Neutrophil (primary cell): ENCODE data around the gene DDX42.

ENCODE experiments used
- H3K27ac ChIP-seq: fragments of 200-600 bp; sonication (generic); 2 replicates; pipeline ENCODE4 v1.5.1; 2016; ENCODE audit warnings: mild to moderate bottlenecking, moderate library complexity
- H3K27me3 ChIP-seq: fragments of 200-600 bp; sonication (generic); 2 replicates; pipeline ENCODE4 v1.6.0; 2016; ENCODE audit warnings: mild to moderate bottlenecking
- H3K36me3 ChIP-seq: fragments of 200-600 bp; sonication (generic); 2 replicates; pipeline ENCODE4 v1.5.1; 2017
- H3K4me1 ChIP-seq, 2 experiments: fragments of 200-600 bp in 1 of 2; sonication (generic) in 1 of 2; 1 replicate in 1 of 2; 2 replicates in 1 of 2; pipeline versions ENCODE4 v1.5.1 to v1.6.1; 2013 to 2016; ENCODE audit warnings: low read depth in 1 of 2, low read length in 1 of 2, mild to moderate bottlenecking in 1 of 2, moderate library complexity in 1 of 2; ENCODE audit not compliant: control insufficient read depth in 1 of 2, insufficient read depth in 1 of 2
- H3K4me3 ChIP-seq, 2 experiments: fragments of 200-600 bp in 1 of 2; sonication (generic) in 1 of 2; 1 replicate in 1 of 2; 2 replicates in 1 of 2; pipeline ENCODE4 v1.5.1; 2013 to 2016; ENCODE audit warnings: low read depth in 1 of 2, low read length in 1 of 2, mild to moderate bottlenecking in 1 of 2, moderate library complexity in 1 of 2
- H3K9me3 ChIP-seq: fragments of 200-600 bp; sonication (generic); 2 replicates; pipeline ENCODE4 v1.5.1; 2016
- CTCF ChIP-seq: fragments of 200-600 bp; sonication (generic); IDR thresholded peaks from 2 replicates; pipeline ENCODE4 v1.5.1; 2016; ENCODE audit warnings: antibody characterized with exemption

The DDX42 gene

GRCh38 chr17:63845509-63845908 is 71.5 kb downstream of the DDX42 start:
- no peak for TF ChIP-seq CTCF
- Histone ChIP-seq H3K4me1 (peaks cover 31 to 35% of the 10 kb centered on the region in 2 experiments), H3K4me3 (no peak overlapping the region), H3K27me3 (no peaks in the 10 kb centered on the region), H3K36me3 (no peaks in the 10 kb centered on the region), H3K9me3 (no peaks in the 10 kb centered on the region), H3K27ac (no peak overlapping the region)

- no peaks in the 10 kb centered on the region for H3K36me3 ChIP-seq
- H3K27me3 ChIP-seq, result peaks cover 6% of the 10 kb centered on the region
- no peaks in the 10 kb centered on the region for H3K9me3 ChIP-seq
- H3K4me3 ChIP-seq, result no peak overlapping the region
- TF ChIP-seq CTCF, result no peak
- peaks cover 14 to 18% of the 10 kb centered on the region in 2 experiments for H3K4me1 ChIP-seq
- no peak overlapping the region for H3K27ac ChIP-seq
Observed at GRCh38 chr17:63847525-63848249, 73.7 kb downstream of the DDX42 start.

- Histone ChIP-seq H3K9me3 (no peaks in the 10 kb centered on the region), H3K4me1 (peaks cover 6 to 8% of the 10 kb centered on the region in 2 experiments), H3K27me3 (peaks cover 17% of the 10 kb centered on the region), H3K27ac (peak overlapping the region; percentile 82), H3K36me3 (no peaks in the 10 kb centered on the region), H3K4me3 (peak overlapping the region; percentile 47 to 55)
- TF ChIP-seq CTCF, result peak; percentile 79
Observed at GRCh38 chr17:63848834-63849689, 75.1 kb downstream of the DDX42 start.

- H3K36me3 ChIP-seq, result no peaks in the 10 kb centered on the region
- peaks cover 17% of the 10 kb centered on the region for H3K27me3 ChIP-seq
- no peak overlapping the region for H3K4me3 ChIP-seq
- TF ChIP-seq CTCF, result no peak
- no peak overlapping the region for H3K27ac ChIP-seq
- H3K4me1 ChIP-seq, result peaks cover 6 to 8% of the 10 kb centered on the region in 2 experiments
- no peaks in the 10 kb centered on the region for H3K9me3 ChIP-seq
Observed at GRCh38 chr17:63850401-63850800, 76.4 kb downstream of the DDX42 start.

- Histone ChIP-seq H3K27ac (no peak overlapping the region), H3K36me3 (no peaks in the 10 kb centered on the region), H3K4me3 (no peak overlapping the region), H3K27me3 (peaks cover 17% of the 10 kb centered on the region), H3K4me1 (peaks cover 6 to 8% of the 10 kb centered on the region in 2 experiments), H3K9me3 (no peaks in the 10 kb centered on the region)
- TF ChIP-seq CTCF, result no peak
Observed at GRCh38 chr17:63853260-63853659, 79.3 kb downstream of the DDX42 start.
